HUES6 (cell line): ENCODE results near the gene PSMD13.
A peak's percentile ranks its signal among the peaks of the same experiment; 100 is the strongest.
"Not testable (repeated sequence)": the region's sequence is repeated elsewhere in the genome, so short reads cannot be mapped to it uniquely, and the experiment has no call there.

Experiments
- H3K27ac ChIP-seq: 2 replicates; pipeline ENCODE4 v1.7.0; 2013; ENCODE audit warnings: low read depth, mild to moderate bottlenecking, low read length, inconsistent platforms
- H3K27me3 ChIP-seq: 2 replicates; pipeline ENCODE4 v1.6.1; 2013; ENCODE audit warnings: low read length; ENCODE audit not compliant: control insufficient read depth, insufficient read depth
- H3K36me3 ChIP-seq: 2 replicates; pipeline ENCODE4 v1.6.1; 2013; ENCODE audit warnings: low read length; ENCODE audit not compliant: control insufficient read depth, insufficient read depth
- H3K4me1 ChIP-seq: 2 replicates; pipeline ENCODE4 v1.6.1; 2013; ENCODE audit warnings: low read length; ENCODE audit not compliant: control insufficient read depth, insufficient read depth
- H3K4me3 ChIP-seq: 2 replicates; pipeline ENCODE4 v1.5.1; 2013; ENCODE audit warnings: low read depth, low read length
- H3K9ac ChIP-seq: one replicate; pipeline ENCODE4 v1.6.1; 2013; ENCODE audit warnings: mild to moderate bottlenecking, low read length
- H3K9me3 ChIP-seq: 2 replicates; pipeline ENCODE4 v1.6.1; 2013; ENCODE audit warnings: low read depth, low read length; ENCODE audit not compliant: control insufficient read depth, insufficient read depth

Gene PSMD13

DNA sequence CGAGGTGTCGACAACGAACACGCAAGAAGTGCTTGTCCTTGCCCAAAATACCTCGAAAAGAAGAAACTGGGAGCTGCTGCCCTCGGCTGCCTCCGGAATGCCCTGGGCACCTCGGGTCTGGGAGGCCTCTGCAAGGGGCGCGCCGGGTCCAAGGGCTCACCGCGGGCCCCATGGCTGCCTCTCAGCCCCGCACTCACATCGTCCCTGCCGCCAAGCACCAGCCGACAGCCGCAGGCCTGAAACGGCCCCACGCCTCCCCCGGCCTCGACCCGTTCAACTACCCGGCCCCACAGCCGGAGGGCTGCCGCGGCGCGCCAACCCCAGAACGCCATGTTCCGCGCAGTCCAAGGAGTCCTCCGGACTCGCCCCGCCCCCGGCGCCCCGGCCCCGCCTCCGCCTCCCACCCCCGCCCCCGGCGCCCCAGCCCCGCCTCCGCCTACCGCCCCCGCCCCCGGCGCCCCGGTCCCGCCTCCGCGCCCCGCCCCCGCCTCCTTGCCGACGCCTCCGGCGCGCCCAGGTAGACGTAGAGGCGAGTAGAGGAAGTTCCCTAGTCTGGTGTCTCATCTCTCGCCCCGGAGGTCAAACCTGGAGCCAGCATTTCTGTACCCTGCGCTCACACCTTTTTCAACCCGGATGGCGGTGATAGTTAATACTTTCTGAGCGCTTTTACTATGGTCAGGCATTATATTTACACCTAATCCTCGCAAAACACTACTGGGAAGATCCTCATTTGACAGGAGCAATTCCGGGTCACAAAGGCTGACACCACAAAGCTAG, 591 bp upstream of the PSMD13 start, which contains the start of gene SIRT3:
TSS of gene SIRT3 (minus strand) at position 346 of the 777 bp plus-strand sequence. CDS start at position 332, 14 bp downstream.
- Histone ChIP-seq H3K9ac (peak within 1 kb of the TSS; percentile 94), H3K27me3 (no peaks in the 10 kb centered on the region), H3K4me1 (peaks cover 12% of the 10 kb centered on the region; the same call in 1 of the 2 replicates), H3K9me3 (no peaks in the 10 kb centered on the region), H3K27ac (peak within 1 kb of the TSS; percentile 69; the same call in 1 of the 2 replicates), H3K36me3 (peaks cover 26% of the 10 kb centered on the region), H3K4me3 (peak within 1 kb of the TSS; percentile 95)

- peaks cover 12% of the 10 kb centered on the region; the same call in 1 of the 2 replicates for H3K4me1 ChIP-seq
- not testable (repeated sequence) for H3K9me3 ChIP-seq, H3K27me3 ChIP-seq, H3K27ac ChIP-seq, H3K9ac ChIP-seq
- H3K36me3 ChIP-seq: peaks cover 43% of the 10 kb centered on the region
- H3K4me3 ChIP-seq: peak overlapping the region; percentile 95; the same call in 1 of the 2 replicates
These were observed 1.6 kb downstream of the PSMD13 start for GRCh38 chr11:238346-238745.

- Histone ChIP-seq H3K27me3 (no peaks in the 10 kb centered on the region), H3K27ac (no peak overlapping the region), H3K36me3 (peaks cover 63% of the 10 kb centered on the region), H3K4me3 (no peak overlapping the region), H3K4me1 (peaks cover 12% of the 10 kb centered on the region; the same call in 1 of the 2 replicates), H3K9ac (no peak overlapping the region), H3K9me3 (no peaks in the 10 kb centered on the region)
These were observed 3.5 kb downstream of the PSMD13 start for GRCh38 chr11:240315-240714.

DNA sequence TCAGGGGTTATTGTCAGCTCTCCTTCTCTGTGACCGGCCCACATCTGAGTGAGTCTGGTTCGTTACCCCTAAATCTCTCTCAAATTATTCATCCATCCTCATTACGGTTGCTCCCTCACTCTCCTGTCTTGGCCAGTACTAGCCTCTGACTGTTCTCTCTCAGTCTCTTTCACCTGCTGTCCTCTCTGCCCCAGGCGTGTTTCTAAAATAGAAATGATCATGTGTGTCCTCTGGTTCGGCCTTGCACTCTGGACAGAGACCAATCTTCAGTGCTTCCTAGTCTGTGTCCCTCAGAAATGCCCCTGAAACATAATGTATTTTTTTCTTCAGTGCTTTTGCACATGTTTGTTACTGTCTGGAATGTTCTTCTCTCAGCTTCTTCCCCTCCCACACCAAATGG, 4.9 kb downstream of the PSMD13 start:
- peaks cover 76% of the 10 kb centered on the region for H3K36me3 ChIP-seq
- no peak overlapping the region for H3K27ac ChIP-seq
- no peak overlapping the region for H3K9ac ChIP-seq
- H3K4me1 ChIP-seq: peaks cover 8% of the 10 kb centered on the region; the same call in 1 of the 2 replicates
- no peaks in the 10 kb centered on the region for H3K9me3 ChIP-seq
- no peak overlapping the region for H3K4me3 ChIP-seq
- H3K27me3 ChIP-seq: no peaks in the 10 kb centered on the region

DNA sequence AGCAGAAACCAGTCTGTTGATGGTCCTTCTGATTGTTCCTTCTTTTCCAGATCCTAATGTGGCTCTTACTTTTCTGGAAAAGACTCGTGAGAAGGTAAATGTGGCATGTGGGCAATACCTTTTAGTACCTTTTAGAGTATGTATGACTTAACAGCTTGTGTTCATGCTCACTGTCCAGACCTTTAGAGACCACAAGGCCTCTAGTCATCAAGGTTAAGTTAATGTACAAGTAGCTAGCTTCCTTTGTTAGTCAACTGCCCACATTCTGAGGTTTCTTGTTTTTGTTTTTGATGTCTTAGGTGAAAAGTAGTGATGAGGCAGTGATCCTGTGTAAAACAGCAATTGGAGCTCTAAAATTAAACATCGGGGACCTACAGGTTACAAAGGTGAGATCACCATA, 7.6 kb downstream of the PSMD13 start:
- Histone ChIP-seq H3K36me3 (peaks cover 95% of the 10 kb centered on the region), H3K4me3 (no peak overlapping the region), H3K4me1 (no peaks in the 10 kb centered on the region), H3K9me3 (no peaks in the 10 kb centered on the region), H3K27me3 (no peaks in the 10 kb centered on the region), H3K27ac (no peak overlapping the region), H3K9ac (no peak overlapping the region)

GRCh38 chr11:249062-249461, 12.3 kb downstream of the PSMD13 start:
- no peaks in the 10 kb centered on the region for H3K27me3 ChIP-seq
- peaks cover 3% of the 10 kb centered on the region; the same call in 1 of the 2 replicates for H3K4me1 ChIP-seq
- no peak overlapping the region for H3K27ac ChIP-seq
- H3K9ac ChIP-seq: no peak overlapping the region
- H3K4me3 ChIP-seq: no peak overlapping the region
- no peaks in the 10 kb centered on the region for H3K9me3 ChIP-seq
- H3K36me3 ChIP-seq: peaks cover 91% of the 10 kb centered on the region

DNA sequence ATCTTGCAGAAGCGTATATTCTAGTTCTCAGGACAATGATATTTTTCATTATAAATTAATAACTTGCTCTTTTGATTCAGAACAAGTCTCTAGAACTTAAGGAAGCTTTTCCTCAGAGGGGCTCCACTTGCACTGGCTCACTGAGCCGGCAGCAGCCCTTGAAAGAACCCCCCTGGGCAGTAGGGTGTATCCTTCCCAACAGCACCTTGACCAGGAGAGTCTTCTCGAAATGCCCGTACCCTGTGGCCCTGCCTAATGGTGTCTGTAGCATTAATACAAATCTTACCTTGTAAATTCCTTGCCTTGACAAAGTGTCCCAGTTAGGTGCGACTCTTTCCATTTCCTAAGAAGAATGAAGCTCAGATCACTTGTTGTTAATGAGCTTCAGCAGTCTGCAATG, 13.5 kb downstream of the PSMD13 start:
- H3K4me3 ChIP-seq: no peak overlapping the region

DNA sequence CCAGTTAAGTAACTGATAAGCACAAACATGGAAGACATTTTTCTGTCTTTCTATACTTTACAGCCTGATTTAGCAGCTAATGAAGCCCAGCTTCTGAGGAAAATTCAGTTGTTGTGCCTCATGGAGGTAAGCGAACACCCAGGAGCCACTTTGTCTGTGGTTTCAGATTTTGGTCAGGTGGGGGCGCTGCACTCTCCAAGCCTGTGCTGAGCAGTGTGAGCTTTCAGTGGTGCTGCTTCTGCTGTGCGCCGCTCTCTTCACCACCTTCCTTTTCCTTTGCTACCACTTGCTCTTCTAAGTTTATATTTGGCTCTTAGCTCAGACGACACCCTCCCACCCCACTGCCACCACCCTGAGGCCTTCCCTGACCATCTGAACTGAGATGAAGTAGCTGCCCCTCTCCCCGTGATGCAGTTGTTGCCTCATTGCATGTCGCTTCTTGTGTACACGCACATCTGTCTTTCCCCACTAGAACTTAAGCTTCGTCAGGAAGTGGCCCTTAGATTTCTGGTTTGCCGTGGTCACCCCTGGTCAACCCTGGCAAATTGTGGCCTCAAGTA, 14.0 kb downstream of the PSMD13 start:
- Histone ChIP-seq H3K36me3 (peaks cover 74% of the 10 kb centered on the region), H3K9me3 (no peaks in the 10 kb centered on the region), H3K4me1 (peaks cover 3% of the 10 kb centered on the region; the same call in 1 of the 2 replicates), H3K27me3 (no peaks in the 10 kb centered on the region), H3K27ac (no peak overlapping the region), H3K4me3 (no peak overlapping the region), H3K9ac (no peak overlapping the region)

More for the DNA sequence above, 13.5 kb downstream of the PSMD13 start:
- no peaks in the 10 kb centered on the region for H3K9me3 ChIP-seq
- peaks cover 79% of the 10 kb centered on the region for H3K36me3 ChIP-seq
- H3K4me1 ChIP-seq: peaks cover 3% of the 10 kb centered on the region; the same call in 1 of the 2 replicates
- H3K27me3 ChIP-seq: no peaks in the 10 kb centered on the region
- H3K9ac ChIP-seq: no peak overlapping the region
- no peak overlapping the region for H3K27ac ChIP-seq

- H3K4me3 ChIP-seq: no peak overlapping the region
- H3K4me1 ChIP-seq: peaks cover 3% of the 10 kb centered on the region; the same call in 1 of the 2 replicates
- no peak overlapping the region for H3K27ac ChIP-seq
- H3K9me3 ChIP-seq: no peaks in the 10 kb centered on the region
- no peaks in the 10 kb centered on the region for H3K27me3 ChIP-seq
- H3K9ac ChIP-seq: no peak overlapping the region
- peaks cover 66% of the 10 kb centered on the region for H3K36me3 ChIP-seq
These were observed 14.8 kb downstream of the PSMD13 start for GRCh38 chr11:251550-251949.

GRCh38 chr11:252666-253065, 15.9 kb downstream of the PSMD13 start:
- Histone ChIP-seq H3K36me3 (peaks cover 57% of the 10 kb centered on the region), H3K27ac (no peak overlapping the region), H3K4me1 (peaks cover 3% of the 10 kb centered on the region; the same call in 1 of the 2 replicates), H3K4me3 (no peak overlapping the region), H3K9ac (no peak overlapping the region), H3K9me3 (no peaks in the 10 kb centered on the region), H3K27me3 (no peaks in the 10 kb centered on the region)
